ENCODE results near the gene CDH4. TPM values are rescaled to one million over a fixed set of nuclear protein-coding genes. Genes with fewer than 3 reads are reported as not detected.

CDH4 gene
- total RNA-seq, 1 donor from 2014 or later = 0.99 TPM

- no peak for TF ChIP-seq CTCF (IDR thresholded peaks at IDR 0.05)
- H3K4me3 Mint-ChIP-seq (ENCODE audit: unreplicated experiment) = no peak overlapping the region
- no peak overlapping the region for H3K27ac Mint-ChIP-seq (ENCODE audit: unreplicated experiment)
- peaks cover 6% of the 10 kb centered on the region for H3K9me3 Mint-ChIP-seq (ENCODE audit: low read depth)
- no peaks in the 10 kb centered on the region for H3K4me1 Mint-ChIP-seq (ENCODE audit: low read depth)
- DNase-seq (ENCODE audit: low spot score) = no peak
- no peaks in the 10 kb centered on the region for H3K27me3 Mint-ChIP-seq (ENCODE audit: low read depth)
- H3K36me3 Mint-ChIP-seq (ENCODE audit: low read depth) = peaks cover 19% of the 10 kb centered on the region
These were observed 724.8 kb downstream of the CDH4 start for GRCh38 chr20:61976644-61977418.

- Mint-ChIP-seq H3K27ac (ENCODE audit: unreplicated experiment) (no peak overlapping the region), H3K4me1 (ENCODE audit: low read depth) (no peaks in the 10 kb centered on the region), H3K9me3 (ENCODE audit: low read depth) (peaks cover 2% of the 10 kb centered on the region), H3K27me3 (ENCODE audit: low read depth) (no peaks in the 10 kb centered on the region), H3K4me3 (ENCODE audit: unreplicated experiment) (no peak overlapping the region), H3K36me3 (ENCODE audit: low read depth) (peaks cover 14% of the 10 kb centered on the region)
- peak; percentile 40 for DNase-seq (ENCODE audit: low spot score)
- no peak for TF ChIP-seq CTCF (IDR thresholded peaks at IDR 0.05)
These were observed 725.3 kb downstream of the CDH4 start for GRCh38 chr20:61977419-61977786.

- Mint-ChIP-seq H3K4me1 (ENCODE audit: low read depth) (no peaks in the 10 kb centered on the region), H3K4me3 (ENCODE audit: unreplicated experiment) (no peak overlapping the region), H3K27me3 (ENCODE audit: low read depth) (no peaks in the 10 kb centered on the region), H3K36me3 (ENCODE audit: low read depth) (peaks cover 6% of the 10 kb centered on the region), H3K27ac (ENCODE audit: unreplicated experiment) (no peak overlapping the region), H3K9me3 (ENCODE audit: low read depth) (no peaks in the 10 kb centered on the region)
- peak; percentile 36 for DNase-seq (ENCODE audit: low spot score)
- no peak for TF ChIP-seq CTCF (IDR thresholded peaks at IDR 0.05)
These were observed 726.4 kb downstream of the CDH4 start for GRCh38 chr20:61978491-61978890.

GRCh38 chr20:61979090-61979489 lies 727.0 kb downstream of the CDH4 start:
- H3K27me3 Mint-ChIP-seq (ENCODE audit: low read depth) = no peaks in the 10 kb centered on the region
- no peak overlapping the region for H3K27ac Mint-ChIP-seq (ENCODE audit: unreplicated experiment)
- TF ChIP-seq CTCF (IDR thresholded peaks at IDR 0.05) = no peak
- peak; percentile 59 for DNase-seq (ENCODE audit: low spot score)
- H3K36me3 Mint-ChIP-seq (ENCODE audit: low read depth) = peaks cover 3% of the 10 kb centered on the region
- no peaks in the 10 kb centered on the region for H3K4me1 Mint-ChIP-seq (ENCODE audit: low read depth)
- no peak overlapping the region for H3K4me3 Mint-ChIP-seq (ENCODE audit: unreplicated experiment)
- H3K9me3 Mint-ChIP-seq (ENCODE audit: low read depth) = no peaks in the 10 kb centered on the region

- peak; percentile 84 for DNase-seq (ENCODE audit: low spot score)
- TF ChIP-seq CTCF (IDR thresholded peaks at IDR 0.05) = no peak
- H3K9me3 Mint-ChIP-seq (ENCODE audit: low read depth) = no peaks in the 10 kb centered on the region
- no peaks in the 10 kb centered on the region for H3K27me3 Mint-ChIP-seq (ENCODE audit: low read depth)
- no peak overlapping the region for H3K4me3 Mint-ChIP-seq (ENCODE audit: unreplicated experiment)
- peaks cover 2% of the 10 kb centered on the region for H3K36me3 Mint-ChIP-seq (ENCODE audit: low read depth)
- H3K4me1 Mint-ChIP-seq (ENCODE audit: low read depth) = no peaks in the 10 kb centered on the region
- H3K27ac Mint-ChIP-seq (ENCODE audit: unreplicated experiment) = no peak overlapping the region
These were observed 727.9 kb downstream of the CDH4 start for GRCh38 chr20:61979701-61980635.
